K562 (cell line): ENCODE measurements around the gene VAC14. TPM values are rescaled to one million over a fixed set of nuclear protein-coding genes. Genes with fewer than 3 reads are reported as not detected.

Experiments
- ATAC-seq: fragments of 200-7000 bp; cut with Tn5 transposase; 3 replicates; pipeline ENCODE4 v1.9.1; 2020; ENCODE audit warnings: moderate library complexity
- BruUV-seq: library from RNA; stranded (reverse); fragments of 400-500 nt; replicated peaks from 2 replicates; lab custom pipeline; 2021; lab: Mats Ljungman, UMichigan
- CTCF ChIA-PET: fragments of 300-600 bp; formaldehyde crosslinking; extraction: SDS; loops from one replicate; lab custom pipeline; 2021; ENCODE audit warnings: low intra/inter-chr PET ratio; lab: Yijun Ruan, JAX
- POLR2A ChIA-PET: fragments of 300-600, 350-650 bp; sonication (Branson Sonifier 250); formaldehyde crosslinking; extraction: SDS; loops from one replicate; lab custom pipeline; 2021; ENCODE audit warnings: antibody characterized with exemption, inconsistent platforms; lab: Yijun Ruan, JAX
- DNase-seq, 4 experiments: peaks; one replicate each; pipeline versions ENCODE4 v3.0.0 to v3.0.0-alpha.2; 2011 to 2018; ENCODE audit warnings: low spot score in 3 of 4, mixed read lengths in 3 of 4; ENCODE audit errors: extremely low read depth in 1 of 4
- FAIRE-seq: peaks from 2 replicates; lab custom pipeline; 2011; peaks lifted over from hg19 to GRCh38; lab: Jason Lieb, UNC
- H2AFZ ChIP-seq: 2 replicates; pipeline ENCODE4 v1.6.0; 2011; ENCODE audit warnings: low read depth, low read length, control low read depth, inconsistent platforms
- H3K27ac ChIP-seq: fragments of 200-600 bp; 3 replicates; pipeline ENCODE4 v1.8.0; 2011; ENCODE audit warnings: low read depth, mild to moderate bottlenecking, control low read depth, inconsistent platforms, low read length, moderate library complexity, mixed read lengths; ENCODE audit errors: extremely low read depth
- H3K27me3 ChIP-seq, 2 experiments: fragments of 300-600 bp in 1 of 2; 2 replicates in 1 of 2; 3 replicates in 1 of 2; pipeline versions ENCODE4 v1.6.0 to v1.8.0; 2011; ENCODE audit warnings: inconsistent platforms in 2 of 2, low read length in 2 of 2, mild to moderate bottlenecking in 1 of 2, mixed read lengths in 1 of 2, moderate library complexity in 1 of 2; ENCODE audit not compliant: control insufficient read depth in 2 of 2, insufficient read depth in 2 of 2
- H3K36me3 ChIP-seq: fragments of 300-600 bp; 3 replicates; pipeline ENCODE4 v1.8.0; 2011; ENCODE audit warnings: mild to moderate bottlenecking, low read length, inconsistent platforms; ENCODE audit not compliant: control insufficient read depth, insufficient read depth
- H3K4me1 ChIP-seq, 2 experiments: fragments of 200-600 bp in 1 of 2; replicated peaks in 1 of 2; 2 replicates in 1 of 2; 3 replicates in 1 of 2; pipeline versions ENCODE4 v1.5.1 to v1.8.0; 2011; ENCODE audit warnings: inconsistent platforms in 2 of 2, low read length in 2 of 2, mild to moderate bottlenecking in 1 of 2, mixed read lengths in 1 of 2, moderate library complexity in 1 of 2; ENCODE audit not compliant: control insufficient read depth in 2 of 2, insufficient read depth in 2 of 2
- H3K4me2 ChIP-seq: 2 replicates; pipeline ENCODE4 v1.6.1; 2011; ENCODE audit warnings: low read length, control low read depth, inconsistent platforms, mixed read lengths; ENCODE audit not compliant: insufficient read depth
- H3K4me3 ChIP-seq: fragments of 200-600 bp; sonication (generic), shearing (Covaris generic); 2 replicates; pipeline ENCODE4 v1.5.1; 2016; ENCODE audit warnings: control low read depth, inconsistent platforms
- H3K79me2 ChIP-seq: fragments of 200-600 bp; 3 replicates; pipeline ENCODE4 v1.8.0; 2011; ENCODE audit warnings: low read length, inconsistent platforms; ENCODE audit not compliant: control insufficient read depth, insufficient read depth
- H3K9ac ChIP-seq, 2 experiments: 2 replicates each; pipeline versions ENCODE4 v1.6.0 to v1.6.1; 2011; ENCODE audit warnings: low read depth in 2 of 2, low read length in 2 of 2, control low read depth in 1 of 2, inconsistent platforms in 1 of 2, mild to moderate bottlenecking in 1 of 2, mixed read lengths in 1 of 2; ENCODE audit not compliant: insufficient read depth in 1 of 2
- H3K9me1 ChIP-seq: one replicate; pipeline ENCODE4 v1.6.0; 2011; ENCODE audit warnings: inconsistent platforms, mild to moderate bottlenecking, low read length, moderate library complexity; ENCODE audit not compliant: control insufficient read depth, insufficient read depth
- H3K9me3 ChIP-seq: replicated peaks from 2 replicates; pipeline ENCODE4 v1.5.1; 2011; ENCODE audit warnings: low read depth, low read length, inconsistent platforms; ENCODE audit not compliant: control insufficient read depth, insufficient read depth
- H4K20me1 ChIP-seq: replicated peaks from 2 replicates; pipeline ENCODE4 v1.6.1; 2011; ENCODE audit warnings: low read length, inconsistent platforms, mixed read lengths; ENCODE audit not compliant: control insufficient read depth, insufficient read depth
- FOXA1 ChIP-seq: fragments of 450-650 bp; IDR thresholded peaks from 2 replicates; pipeline ENCODE4 v1.6.1; 2016; ENCODE audit warnings: mild to moderate bottlenecking, borderline replicate concordance
- MEF2A ChIP-seq: IDR thresholded peaks from 2 replicates; pipeline ENCODE4 v1.6.1; 2011; ENCODE audit warnings: low read depth, mild to moderate bottlenecking, low read length, moderate library complexity; ENCODE audit not compliant: control insufficient read depth
- MGA ChIP-seq: fragments of 450-650 bp; IDR thresholded peaks from 2 replicates; pipeline ENCODE4 v1.6.1; 2016; ENCODE audit warnings: mild to moderate bottlenecking, moderate library complexity
- NELFE ChIP-seq: IDR thresholded peaks from 2 replicates; pipeline ENCODE4 v1.6.1; 2011; ENCODE audit warnings: mild to moderate bottlenecking; ENCODE audit not compliant: insufficient read depth, insufficient read length
- POLR2A ChIP-seq: fragments of 450-650 bp; conservative IDR thresholded peaks from 2 replicates; pipeline ENCODE4 v1.6.1; 2016
- WGBS: fragments of 100-300 bp; shearing (Covaris generic); methylation state at CpG from one replicate; pipeline ENCODE4 v1.1.6; 2016; ENCODE audit warnings: low coverage, mixed read lengths; ENCODE audit not compliant: insufficient coverage; ENCODE audit errors: missing lambda C conversion rate; 5-methylcytosine and 5-hydroxymethylcytosine counted together
- in situ Hi-C: fragments of 300-500 bp; cut with MboI; formaldehyde crosslinking; loops from 4 replicates; pipeline ENCODE4 v1.15.0; 2018; ENCODE audit warnings: inconsistent platforms, mixed read lengths
- intact Hi-C: fragments of 100-400 bp; cut with micrococcal nuclease; formaldehyde crosslinking; loops from 2 replicates; pipeline ENCODE4 v1.14.2; 2022
- polyA plus RNA-seq, 8 experiments: library from polyadenylated mRNA; depleted of rRNA in 4 of 8; stranded (reverse) in 5 of 8; unstranded in 3 of 8; fragments of >200 nt; fragmentation: Nextera tagmentation in 2 of 8; fragmentation: Illumina TruSeq in 1 of 8; extraction: Ambion mirVana in 2 of 8; extraction: Trizol in 1 of 8; gene quantifications; 2 replicates each; pipeline versions ENCODE4 v1.2.1 to v1.2.3, GENCODE V29; 2011 to 2014; ENCODE audit warnings: inconsistent platforms in 1 of 8, missing spikeins in 1 of 8
- total RNA-seq, 7 experiments: library from RNA; depleted of rRNA in 6 of 7; stranded (reverse); fragments of >200 nt in 6 of 7; fragmentation: Illumina TruSeq in 2 of 7; extraction: Trizol in 2 of 7; gene quantifications; 2 replicates each; pipeline versions ENCODE4 v1.2.1 to v1.2.3, GENCODE V29; 2011 to 2021; ENCODE audit warnings: low replicate concordance in 1 of 7

Gene VAC14
- total and polyA plus RNA-seq, 9 of the 15 experiments (the other 6 are each of a cell fraction or from before 2014, with no cell fraction given): 1.3 to 41.6 (median 26.6) TPM

- no peak overlapping the region for H3K4me2 ChIP-seq
- no peak overlapping the region for H2AFZ ChIP-seq
- H3K4me3 ChIP-seq: no peak overlapping the region
- no peak overlapping the region for H3K9ac ChIP-seq
- BruUV-seq: no TSS peak
- H3K27ac ChIP-seq: no peak overlapping the region
- DNase-seq (no peak), FAIRE-seq (no peak), ATAC-seq (no peak)
- no peaks in the 10 kb centered on the region for H3K9me3 ChIP-seq
- H3K36me3 ChIP-seq: peaks cover 54% of the 10 kb centered on the region; the same call in 2 of the 3 replicates
- intact Hi-C loops: loop anchor here (2.0 to 10.0 kb wide), 4 partner anchors 82 to 395 kb away; partner anchors contain the start of gene MTSS2
- ChIA-PET CTCF (interaction anchor here (0.6 to 0.7 kb wide), 2 partner anchors 91 to 141 kb away, joined by 4 to 7 read pairs; no protein-coding TSS in a partner anchor), POLR2A (no interaction called here)
- no peaks in the 10 kb centered on the region for H3K27me3 ChIP-seq
- no peaks in the 10 kb centered on the region; the same call in 1 of the 2 replicates for H4K20me1 ChIP-seq
- in situ Hi-C loops: no loop called here
- no peaks in the 10 kb centered on the region for H3K9me1 ChIP-seq
- 74% methylated on average over 4 of the region's 8 CpGs for WGBS
- peaks cover 0 to 2% of the 10 kb centered on the region in 2 experiments; a peak in 3 of 5 replicates for H3K4me1 ChIP-seq
- no peaks in the 10 kb centered on the region for H3K79me2 ChIP-seq
- TF ChIP-seq POLR2A (no peak), MEF2A (no peak), NELFE (no peak), MGA (no peak), FOXA1 (no peak)
These were observed 31.2 kb downstream of the VAC14 start for GRCh38 chr16:70769761-70770160.
